Chondrocyte (in vitro differentiated cells): ENCODE data around the gene MTHFD1L. TPM values are rescaled to one million over a fixed set of nuclear protein-coding genes. Genes with fewer than 3 reads are reported as not detected.
"Not testable (repeated sequence)": the region's sequence is repeated elsewhere in the genome, so short reads cannot be mapped to it uniquely, and the experiment has no call there.

ENCODE experiments used
- DNase-seq: peaks from one replicate; pipeline ENCODE4 v3.0.0; 2021; ENCODE audit warnings: mixed read lengths, low spot score
- H3K27ac Mint-ChIP-seq: one replicate; pipeline ENCODE4 v1.8.0; 2021; ENCODE audit warnings: mild to moderate bottlenecking, moderate library complexity, mixed read lengths; ENCODE audit not compliant: unreplicated experiment
- H3K27me3 Mint-ChIP-seq: 2 replicates; pipeline ENCODE4 v1.8.0; 2021; ENCODE audit warnings: low read depth, mixed read lengths
- H3K36me3 Mint-ChIP-seq: 2 replicates; pipeline ENCODE4 v1.8.0; 2021; ENCODE audit warnings: low read depth, mixed read lengths
- H3K4me1 Mint-ChIP-seq: 2 replicates; pipeline ENCODE4 v1.8.0; 2021; ENCODE audit warnings: low read depth, mild to moderate bottlenecking, mixed read lengths
- H3K4me3 Mint-ChIP-seq: one replicate; pipeline ENCODE4 v1.8.0; 2021; ENCODE audit warnings: mild to moderate bottlenecking, moderate library complexity, mixed read lengths; ENCODE audit not compliant: unreplicated experiment
- H3K9me3 Mint-ChIP-seq: 2 replicates; pipeline ENCODE4 v1.8.0; 2021; ENCODE audit warnings: low read depth, mixed read lengths
- CTCF ChIP-seq: fragments of 200-600 bp; sonication (generic); IDR thresholded peaks from 2 replicates; pipeline ENCODE4 v1.5.0; 2021; ENCODE audit warnings: antibody characterized with exemption, mild to moderate bottlenecking, moderate library complexity
- total RNA-seq: library from RNA; stranded (reverse); gene quantifications from 3 replicates; pipeline ENCODE4 v1.2.1, GENCODE V29; 2021

MTHFD1L gene
- total RNA-seq, 1 donor from 2014 or later: 93.7 TPM

DNA sequence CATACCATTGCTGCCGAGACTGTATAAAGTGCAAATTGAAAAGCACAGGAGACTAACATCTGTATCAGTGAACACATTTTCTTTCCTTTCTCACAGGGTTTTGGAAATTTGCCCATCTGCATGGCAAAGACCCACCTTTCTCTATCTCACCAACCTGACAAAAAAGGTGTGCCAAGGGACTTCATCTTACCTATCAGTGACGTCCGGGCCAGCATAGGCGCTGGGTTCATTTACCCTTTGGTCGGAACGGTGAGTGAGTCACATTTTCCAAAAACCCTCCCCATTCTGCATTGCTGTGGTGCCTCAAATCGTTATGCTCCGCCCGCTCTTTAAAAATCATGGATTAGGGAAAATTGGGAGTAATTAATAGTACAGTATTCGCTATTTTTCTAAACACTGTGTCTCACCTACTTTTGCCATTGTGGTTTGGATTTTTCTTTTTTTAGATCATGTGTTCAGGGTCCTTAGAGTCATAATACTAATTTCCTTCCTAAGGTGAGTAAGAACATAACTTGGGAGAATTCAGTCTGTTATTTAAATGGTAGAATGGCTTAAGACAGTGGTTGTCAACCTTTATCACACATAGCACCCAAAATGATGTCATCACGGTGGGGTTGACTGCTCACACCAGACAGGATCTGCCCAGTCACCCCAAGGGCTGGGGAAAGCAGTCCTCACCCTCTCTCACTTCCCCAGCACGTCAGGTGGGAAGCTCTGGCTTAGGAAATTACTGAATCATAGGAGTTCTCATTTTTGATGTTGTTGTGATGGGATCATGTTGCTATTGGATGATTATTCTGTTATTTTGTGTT lies 171.6 kb downstream of the MTHFD1L start:
- no peak overlapping the region for H3K4me3 Mint-ChIP-seq
- peaks cover 78% of the 10 kb centered on the region for H3K4me1 Mint-ChIP-seq
- no peaks in the 10 kb centered on the region for H3K9me3 Mint-ChIP-seq
- H3K36me3 Mint-ChIP-seq: peaks cover 19% of the 10 kb centered on the region
- no peaks in the 10 kb centered on the region for H3K27me3 Mint-ChIP-seq
- TF ChIP-seq CTCF: no peak
- no peak for DNase-seq
- H3K27ac Mint-ChIP-seq: peak overlapping the region; percentile 95

DNA sequence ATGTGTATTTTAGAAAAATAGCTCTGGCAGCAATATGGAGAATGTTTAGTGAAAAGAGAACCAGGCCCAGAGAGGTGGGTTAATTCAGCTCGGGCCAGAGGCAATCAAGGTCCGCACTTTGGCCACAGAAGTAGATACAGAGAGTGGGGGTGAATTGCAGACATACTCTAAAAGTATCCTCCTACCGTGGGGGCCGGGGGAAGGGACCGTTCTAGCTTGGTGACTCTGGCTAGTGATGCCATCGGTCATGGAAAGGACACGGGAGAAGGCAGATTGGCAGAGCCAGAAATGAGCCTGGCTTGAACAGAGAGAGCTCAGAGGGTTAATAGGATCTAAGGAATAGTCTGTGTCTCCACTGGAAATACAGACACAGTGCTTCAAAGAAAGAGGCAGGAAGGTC lies 173.1 kb downstream of the MTHFD1L start:
- H3K36me3 Mint-ChIP-seq: peaks cover 15% of the 10 kb centered on the region
- no peak for TF ChIP-seq CTCF
- H3K27me3 Mint-ChIP-seq: no peaks in the 10 kb centered on the region
- H3K27ac Mint-ChIP-seq: peak overlapping the region; percentile 73
- no peak for DNase-seq
- H3K4me3 Mint-ChIP-seq: no peak overlapping the region
- peaks cover 90% of the 10 kb centered on the region for H3K4me1 Mint-ChIP-seq
- H3K9me3 Mint-ChIP-seq: no peaks in the 10 kb centered on the region

GRCh38 chr6:151040888-151041521 lies 175.5 kb downstream of the MTHFD1L start:
- Mint-ChIP-seq H3K36me3 (peaks cover 15% of the 10 kb centered on the region), H3K4me1 (peaks cover 97% of the 10 kb centered on the region), H3K27ac (peak overlapping the region; percentile 97), H3K4me3 (peak overlapping the region; percentile 61)
- peak; percentile 38 for TF ChIP-seq CTCF
- H3K9me3 Mint-ChIP-seq, DNase-seq, H3K27me3 Mint-ChIP-seq: not testable (repeated sequence)

GRCh38 chr6:151041686-151042085 lies 176.2 kb downstream of the MTHFD1L start:
- no peak for TF ChIP-seq CTCF
- Mint-ChIP-seq H3K27me3 (no peaks in the 10 kb centered on the region), H3K9me3 (no peaks in the 10 kb centered on the region), H3K36me3 (peaks cover 15% of the 10 kb centered on the region), H3K27ac (peak overlapping the region; percentile 97), H3K4me1 (peaks cover 96% of the 10 kb centered on the region), H3K4me3 (no peak overlapping the region)
- no peak for DNase-seq

GRCh38 chr6:151042911-151043330 lies 177.4 kb downstream of the MTHFD1L start:
- Mint-ChIP-seq H3K4me1 (peaks cover 83% of the 10 kb centered on the region), H3K36me3 (peaks cover 14% of the 10 kb centered on the region), H3K27ac (peak overlapping the region; percentile 97)
- not testable (repeated sequence) for H3K4me3 Mint-ChIP-seq, H3K9me3 Mint-ChIP-seq, DNase-seq, H3K27me3 Mint-ChIP-seq
